ENCODE data around the gene ZNF3.
"Not testable (repeated sequence)": the region's sequence is repeated elsewhere in the genome, so short reads cannot be mapped to it uniquely, and the experiment has no call there.

Gene ZNF3

GRCh38 chr7:100081535-100082102 lies at the start of gene ZNF3:
TSS of gene ZNF3 (minus strand) at chr7:100081723. CDS start at chr7:100077357, 4,366 bp downstream.
- peak; percentile 97 for DNase-seq

- DNase-seq, result peak; percentile 30
These were observed 49.3 kb upstream of the ZNF3 start for GRCh38 chr7:100130608-100131453.

- DNase-seq, result not testable (repeated sequence)
These were observed 48.7 kb upstream of the ZNF3 start for GRCh38 chr7:100130220-100130607.

GRCh38 chr7:100128637-100128963 lies 47.1 kb upstream of the ZNF3 start:
- DNase-seq, result no peak

- no peak for DNase-seq
These were observed 46.5 kb upstream of the ZNF3 start for GRCh38 chr7:100127866-100128636.

DNA sequence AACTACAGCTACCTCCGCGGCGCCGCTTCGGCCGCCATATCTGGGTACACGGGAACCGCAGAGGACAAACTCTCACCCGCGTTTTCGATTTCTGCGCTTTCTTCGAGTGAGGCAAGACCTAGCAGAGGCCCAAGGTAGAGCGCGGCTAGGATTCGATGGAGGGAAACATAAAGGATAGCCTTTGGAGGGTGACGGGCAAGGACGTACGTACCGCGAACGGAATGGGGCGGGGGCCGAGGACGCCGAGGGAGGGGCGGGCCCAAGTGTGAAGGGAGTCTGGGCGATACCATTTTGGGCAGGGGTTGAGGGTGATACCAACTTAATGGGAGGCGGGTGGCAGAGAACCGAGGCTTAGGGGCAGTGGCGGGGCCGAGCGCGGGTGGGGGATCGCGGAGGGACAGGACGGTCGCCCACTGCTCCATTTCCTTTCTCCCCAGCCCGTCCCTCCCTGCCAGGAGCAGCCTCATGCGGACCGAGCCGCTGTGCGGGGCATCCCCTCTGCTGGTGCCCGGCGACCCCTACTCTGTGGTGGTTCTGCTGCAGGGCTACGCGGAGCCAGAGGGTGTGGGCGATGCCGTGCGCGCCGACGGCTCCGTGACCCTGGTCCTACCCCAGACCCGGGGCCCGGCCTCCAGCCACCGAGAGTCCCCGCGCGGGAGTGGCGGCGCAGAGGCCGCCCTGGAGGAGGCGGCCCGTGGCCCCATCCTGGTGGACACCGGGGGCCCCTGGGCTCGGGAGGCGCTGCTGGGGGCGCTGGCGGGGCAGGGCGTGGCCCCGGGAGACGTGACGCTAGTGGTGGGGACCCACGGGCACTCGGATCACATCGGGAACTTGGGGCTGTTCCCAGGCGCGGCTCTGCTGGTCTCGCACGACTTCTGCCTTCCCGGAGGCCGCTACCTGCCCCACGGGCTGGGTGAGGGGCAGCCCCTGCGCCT lies 45.7 kb upstream of the ZNF3 start, which contains the start of gene MBLAC1:
Gene MBLAC1, plus strand, starts transcription at position 37 of the 935 bp plus-strand sequence. Its CDS starts 429 bp downstream, at position 466.
- peak; percentile 78 for DNase-seq

GRCh38 chr7:100126239-100126930 lies 44.9 kb upstream of the ZNF3 start:
- DNase-seq, result peak; percentile 61

GRCh38 chr7:100124301-100125230 lies 43.0 kb upstream of the ZNF3 start:
- DNase-seq, result no peak

DNA sequence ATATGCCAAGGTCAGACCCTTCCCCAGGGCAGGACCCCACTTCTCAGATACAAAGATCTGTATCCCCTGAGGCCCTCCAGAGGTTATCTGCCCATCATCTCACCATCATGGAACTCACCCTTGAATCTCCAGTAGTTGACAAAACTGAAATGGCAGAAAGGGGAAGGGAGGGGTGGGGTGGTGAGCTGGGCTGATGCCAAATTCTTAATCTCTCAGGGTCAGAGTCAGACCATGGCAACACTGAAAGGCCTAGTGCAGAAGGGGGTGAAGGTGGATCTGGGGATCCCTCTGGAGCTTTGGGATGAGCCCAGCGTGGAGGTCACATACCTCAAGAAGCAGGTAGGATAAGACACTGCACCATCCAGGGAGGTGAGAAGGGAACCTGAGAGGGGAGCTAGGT lies 41.0 kb upstream of the ZNF3 start:
- no peak for DNase-seq

GRCh38 chr7:100122067-100122466 lies 40.5 kb upstream of the ZNF3 start:
- DNase-seq, result no peak

DNA sequence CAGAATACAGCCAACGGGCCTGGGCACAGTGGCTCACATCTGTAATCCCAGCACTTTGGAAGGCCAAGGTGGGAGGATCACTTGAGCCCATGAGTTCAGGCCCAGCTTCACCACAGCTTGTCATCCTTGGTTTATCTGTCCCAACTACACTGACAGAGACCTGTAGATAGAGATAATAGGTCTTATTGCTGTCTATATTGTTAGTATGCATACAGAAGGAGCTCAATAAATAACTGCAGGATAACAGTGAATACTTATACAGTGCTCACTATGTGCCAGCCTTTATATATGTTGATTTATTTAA lies 39.2 kb upstream of the ZNF3 start:
- no peak for DNase-seq

- peak; percentile 21 for DNase-seq
These were observed 38.6 kb upstream of the ZNF3 start for GRCh38 chr7:100119970-100120732.

GRCh38 chr7:100119072-100119969 lies 37.8 kb upstream of the ZNF3 start, which contains the start of the genes CNPY4 and TAF6:
TSS of gene CNPY4 (plus strand) at chr7:100119634. CDS start at chr7:100119745, 111 bp downstream.
TSS of gene TAF6 (minus strand) at chr7:100119358. CDS start at chr7:100114209, 5,149 bp downstream.
- peak; percentile 90 for DNase-seq

DNA sequence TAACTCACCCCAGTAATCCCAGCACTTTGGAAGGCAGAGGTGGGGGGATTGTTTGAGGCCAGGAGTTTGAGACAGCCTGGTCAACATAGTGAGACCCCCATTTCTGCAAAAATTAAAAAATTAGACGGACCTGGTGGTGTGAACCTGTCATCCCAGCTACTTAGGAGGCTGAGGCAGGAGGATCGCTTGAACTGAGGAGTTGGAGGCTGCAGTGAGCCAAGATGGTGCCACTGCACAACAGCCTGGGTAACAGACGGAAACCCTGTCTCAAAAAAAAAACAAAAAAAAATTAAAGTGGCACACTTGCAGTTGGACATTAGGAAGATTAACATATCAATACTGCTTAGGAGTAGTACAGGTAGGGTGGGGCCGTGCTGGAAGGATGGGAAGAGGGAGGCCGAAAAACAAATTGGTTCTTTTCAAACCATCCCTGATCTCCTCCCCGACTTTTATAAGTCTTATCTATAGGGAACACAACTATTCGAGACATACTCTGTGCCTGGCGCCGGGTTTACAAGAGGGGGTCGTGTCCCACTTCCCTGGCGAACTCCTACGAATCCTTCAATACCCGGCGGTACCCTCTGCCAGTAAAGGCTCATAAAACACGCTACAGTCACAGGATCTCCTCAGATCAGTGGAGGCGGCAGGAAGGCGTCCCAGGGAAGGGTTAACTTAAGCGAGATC lies 37.0 kb upstream of the ZNF3 start:
- DNase-seq, result no peak

GRCh38 chr7:100115026-100115425 lies 33.5 kb upstream of the ZNF3 start:
- no peak for DNase-seq

DNA sequence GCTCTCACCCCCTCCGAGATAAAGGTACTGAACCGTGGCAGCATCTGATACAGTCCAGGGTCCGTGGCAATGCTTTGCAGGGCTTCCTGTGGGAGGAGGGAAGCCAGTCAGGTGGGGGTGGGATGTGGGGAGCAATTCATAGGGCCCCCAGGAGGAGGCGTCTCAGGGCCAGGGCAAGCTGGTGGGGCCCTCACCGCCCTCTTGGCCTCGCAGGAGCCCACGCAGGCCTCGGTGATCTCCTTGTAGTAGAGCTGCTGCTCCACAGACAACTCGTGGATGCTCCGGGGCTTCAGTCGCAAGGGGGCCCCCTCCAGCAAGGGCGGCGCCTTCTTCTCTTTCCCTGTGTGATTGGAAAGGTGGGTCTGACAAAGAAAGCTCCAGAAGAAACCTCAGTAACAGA lies 30.4 kb upstream of the ZNF3 start:
- DNase-seq, result peak; percentile 28

- no peak for DNase-seq
These were observed 29.6 kb upstream of the ZNF3 start for GRCh38 chr7:100111156-100111555.

GRCh38 chr7:100109521-100110163 lies 28.1 kb upstream of the ZNF3 start:
- no peak for DNase-seq
